ENCODE measurements around the gene GNA12. TPM values are rescaled to one million over a fixed set of nuclear protein-coding genes. Genes with fewer than 3 reads are reported as not detected.

Gene GNA12
- polyA plus RNA-seq, 1 of the 3 experiments (the other 2 are of a cell fraction), result 64.8 TPM

DNA sequence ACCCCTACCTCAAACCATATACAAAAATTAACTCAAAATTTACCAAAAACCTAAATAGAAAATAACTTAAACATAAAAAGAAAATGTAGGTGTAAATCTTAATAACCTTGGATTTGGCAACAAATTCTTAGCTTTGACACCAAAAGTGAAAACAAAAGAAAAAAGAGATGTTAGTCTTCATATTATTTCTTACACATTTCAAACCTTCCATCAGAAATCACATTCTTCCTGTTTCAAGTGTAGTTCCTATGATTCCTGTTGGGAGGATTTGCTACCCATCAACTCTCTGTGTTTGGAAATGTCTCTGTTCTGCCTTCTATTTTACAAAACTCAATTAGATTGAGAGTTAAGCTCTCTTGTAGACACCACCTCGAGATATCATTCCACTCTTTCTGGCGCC, 62.0 kb downstream of the GNA12 start (continued):
- TF ChIP-seq, protein P1, sequence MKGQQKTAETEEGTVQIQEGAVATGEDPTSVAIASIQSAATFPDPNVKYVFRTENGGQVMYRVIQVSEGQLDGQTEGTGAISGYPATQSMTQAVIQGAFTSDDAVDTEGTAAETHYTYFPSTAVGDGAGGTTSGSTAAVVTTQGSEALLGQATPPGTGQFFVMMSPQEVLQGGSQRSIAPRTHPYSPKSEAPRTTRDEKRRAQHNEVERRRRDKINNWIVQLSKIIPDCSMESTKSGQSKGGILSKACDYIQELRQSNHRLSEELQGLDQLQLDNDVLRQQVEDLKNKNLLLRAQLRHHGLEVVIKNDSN (IDR thresholded peaks at IDR 0.05; ENCODE audit: borderline replicate concordance, low read depth), result no peak
- TF ChIP-seq YY1 (IDR thresholded peaks at IDR 0.05; ENCODE audit: low read depth) (no peak), NRF1 (IDR thresholded peaks at IDR 0.05; ENCODE audit: low read depth, low read length) (no peak), GATA2 (CRISPR knock-in tag; IDR thresholded peaks at IDR 0.05) (no peak), FOXJ3 (CRISPR knock-in tag; IDR thresholded peaks at IDR 0.05) (no peak), RXRA (IDR thresholded peaks at IDR 0.05; ENCODE audit: borderline replicate concordance, low read depth) (no peak), NFIC (IDR thresholded peaks at IDR 0.05; ENCODE audit: borderline replicate concordance) (no peak)
- TF ChIP-seq, protein P2, sequence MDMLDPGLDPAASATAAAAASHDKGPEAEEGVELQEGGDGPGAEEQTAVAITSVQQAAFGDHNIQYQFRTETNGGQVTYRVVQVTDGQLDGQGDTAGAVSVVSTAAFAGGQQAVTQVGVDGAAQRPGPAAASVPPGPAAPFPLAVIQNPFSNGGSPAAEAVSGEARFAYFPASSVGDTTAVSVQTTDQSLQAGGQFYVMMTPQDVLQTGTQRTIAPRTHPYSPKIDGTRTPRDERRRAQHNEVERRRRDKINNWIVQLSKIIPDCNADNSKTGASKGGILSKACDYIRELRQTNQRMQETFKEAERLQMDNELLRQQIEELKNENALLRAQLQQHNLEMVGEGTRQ (IDR thresholded peaks at IDR 0.05; ENCODE audit: borderline replicate concordance, low read depth, low read length), result no peak

DNA sequence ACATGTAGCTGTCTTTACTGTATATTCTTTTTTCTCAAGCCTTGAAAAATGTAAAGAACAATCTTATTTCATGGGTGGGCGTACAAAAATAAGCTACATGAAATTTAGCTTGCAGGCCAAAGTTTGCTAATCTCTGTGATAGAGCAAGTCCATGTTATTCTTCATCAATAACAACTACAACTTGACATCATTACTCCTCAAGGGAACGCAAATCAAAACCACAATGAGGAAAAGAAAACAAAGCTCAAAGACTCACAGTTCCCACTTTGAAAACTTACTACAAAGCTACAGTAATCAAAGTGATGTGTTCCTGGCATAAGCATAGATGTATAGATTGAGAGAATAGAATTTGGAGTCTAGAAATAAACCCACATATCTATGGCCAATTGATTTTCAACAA, 62.5 kb downstream of the GNA12 start:
- POLR2A ChIA-PET, result no interaction called here
- CTCF ChIA-PET, result interaction anchor here (1.5 kb wide), 1 partner anchor 13 kb away, joined by 5 read pairs; no protein-coding TSS in a partner anchor

DNA sequence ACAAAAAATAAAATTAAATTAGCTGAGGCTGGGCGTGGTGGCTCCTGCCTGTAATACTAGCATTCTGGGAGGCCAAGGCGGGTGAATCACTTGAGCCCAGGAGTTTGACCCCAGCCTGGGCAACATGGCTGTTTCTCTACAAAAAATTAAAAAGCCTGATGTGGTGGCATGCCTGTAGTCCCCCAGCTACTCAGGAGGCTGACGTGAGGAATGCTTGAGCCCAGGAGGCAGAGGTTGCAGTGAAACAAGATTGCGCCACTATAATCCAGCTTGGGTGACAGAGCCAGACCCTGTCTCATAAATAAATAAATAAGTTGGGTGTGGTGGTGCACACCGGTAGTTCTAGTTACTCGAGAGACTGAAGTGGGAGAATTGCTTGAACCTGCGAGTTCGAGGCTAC, 65.1 kb downstream of the GNA12 start:
- DNase-seq, result no peak
- no peaks in the 10 kb centered on the region for H4K20me1 ChIP-seq (ENCODE audit: insufficient read depth)
- WGBS (ENCODE audit: low lambda C conversion rate), result 83% methylated on average over 8 of the region's 8 CpGs
- ChIA-PET POLR2A (no interaction called here), CTCF (interaction anchor here (0.8 to 2.4 kb wide), 5 partner anchors 12 to 108 kb away, joined by 3 to 6 read pairs (median 3); no protein-coding TSS in a partner anchor)
- 0 out of 2 replicates have a peak, but pooled peaks cover under 1% of the 10 kb centered on the region for H3K79me2 ChIP-seq (ENCODE audit: insufficient read depth)
- H3K27me3 ChIP-seq (ENCODE audit: insufficient read depth), result no peaks in the 10 kb centered on the region
- no peaks in the 10 kb centered on the region for H3K9me3 ChIP-seq
- no peak overlapping the region for H3K4me3 ChIP-seq (ENCODE audit: low read depth in 2 of 2, low read length in 1 of 2)
- H3K9ac ChIP-seq, result no peak overlapping the region
- H2AFZ ChIP-seq (ENCODE audit: low read depth), result no peak overlapping the region
- H3K4me1 ChIP-seq (ENCODE audit: control insufficient read depth in 1 of 2, insufficient read depth in 2 of 2, low read depth in 1 of 2, low read length in 1 of 2), result peaks cover 0 to 9% of the 10 kb centered on the region in 2 experiments; a peak in 1 of 4 replicates
- no peak overlapping the region for H3K4me2 ChIP-seq
- H3K36me3 ChIP-seq (replicated peaks in 1 of 2; ENCODE audit: control insufficient read depth in 1 of 2, insufficient read depth in 2 of 2, low read length in 1 of 2), result peaks cover 0 to 16% of the 10 kb centered on the region in 2 experiments
- no peaks in the 10 kb centered on the region for H3F3A ChIP-seq (replicated peaks; ENCODE audit: insufficient read depth)
- no peaks in the 10 kb centered on the region for H3K9me2 ChIP-seq
- H3K27ac ChIP-seq (ENCODE audit: low read depth in 2 of 2, low read length in 1 of 2), result no peak overlapping the region
- no peak for TF ChIP-seq FOSL2 (IDR thresholded peaks at IDR 0.05; ENCODE audit: borderline replicate concordance, low read depth)
- TF ChIP-seq FOXM1 (IDR thresholded peaks at IDR 0.05; ENCODE audit: low read depth), result no peak
- TF ChIP-seq, protein P3, sequence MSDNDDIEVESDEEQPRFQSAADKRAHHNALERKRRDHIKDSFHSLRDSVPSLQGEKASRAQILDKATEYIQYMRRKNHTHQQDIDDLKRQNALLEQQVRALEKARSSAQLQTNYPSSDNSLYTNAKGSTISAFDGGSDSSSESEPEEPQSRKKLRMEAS (IDR thresholded peaks at IDR 0.05; ENCODE audit: low read depth), result no peak
- TF ChIP-seq RCOR1 (IDR thresholded peaks at IDR 0.05; ENCODE audit: low read length), result no peak
- TF ChIP-seq, protein P1 (IDR thresholded peaks at IDR 0.05; ENCODE audit: borderline replicate concordance, low read depth), result no peak
- no peak for TF ChIP-seq SIN3A (IDR thresholded peaks at IDR 0.05; ENCODE audit: borderline replicate concordance, low read depth, low read length)
- TF ChIP-seq, protein P4, sequence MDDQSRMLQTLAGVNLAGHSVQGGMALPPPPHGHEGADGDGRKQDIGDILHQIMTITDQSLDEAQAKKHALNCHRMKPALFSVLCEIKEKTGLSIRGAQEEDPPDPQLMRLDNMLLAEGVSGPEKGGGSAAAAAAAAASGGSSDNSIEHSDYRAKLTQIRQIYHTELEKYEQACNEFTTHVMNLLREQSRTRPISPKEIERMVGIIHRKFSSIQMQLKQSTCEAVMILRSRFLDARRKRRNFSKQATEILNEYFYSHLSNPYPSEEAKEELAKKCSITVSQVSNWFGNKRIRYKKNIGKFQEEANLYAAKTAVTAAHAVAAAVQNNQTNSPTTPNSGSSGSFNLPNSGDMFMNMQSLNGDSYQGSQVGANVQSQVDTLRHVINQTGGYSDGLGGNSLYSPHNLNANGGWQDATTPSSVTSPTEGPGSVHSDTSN (IDR thresholded peaks at IDR 0.05), result no peak
- no peak for TF ChIP-seq GABPA (IDR thresholded peaks at IDR 0.05; ENCODE audit: low read depth)
- TF ChIP-seq, protein P5, sequence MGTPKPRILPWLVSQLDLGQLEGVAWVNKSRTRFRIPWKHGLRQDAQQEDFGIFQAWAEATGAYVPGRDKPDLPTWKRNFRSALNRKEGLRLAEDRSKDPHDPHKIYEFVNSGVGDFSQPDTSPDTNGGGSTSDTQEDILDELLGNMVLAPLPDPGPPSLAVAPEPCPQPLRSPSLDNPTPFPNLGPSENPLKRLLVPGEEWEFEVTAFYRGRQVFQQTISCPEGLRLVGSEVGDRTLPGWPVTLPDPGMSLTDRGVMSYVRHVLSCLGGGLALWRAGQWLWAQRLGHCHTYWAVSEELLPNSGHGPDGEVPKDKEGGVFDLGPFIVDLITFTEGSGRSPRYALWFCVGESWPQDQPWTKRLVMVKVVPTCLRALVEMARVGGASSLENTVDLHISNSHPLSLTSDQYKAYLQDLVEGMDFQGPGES (IDR thresholded peaks at IDR 0.05; ENCODE audit: low read depth, low read length), result no peak
- no peak for TF ChIP-seq TCF12 (IDR thresholded peaks at IDR 0.05)
- no peak for TF ChIP-seq JUND (IDR thresholded peaks at IDR 0.05)
- TF ChIP-seq MXI1 (IDR thresholded peaks at IDR 0.05; ENCODE audit: low read depth, low read length), result no peak
- no peak for TF ChIP-seq CHD2 (IDR thresholded peaks at IDR 0.05; ENCODE audit: low read length, partially characterized antibody)
- TF ChIP-seq RXRA (IDR thresholded peaks at IDR 0.05; ENCODE audit: borderline replicate concordance, low read depth), result no peak
- TF ChIP-seq GATA2 (CRISPR knock-in tag; IDR thresholded peaks at IDR 0.05), result no peak
- no peak for TF ChIP-seq MEF2A (IDR thresholded peaks at IDR 0.05; ENCODE audit: borderline replicate concordance, low read depth)

More for the DNA sequence above, 62.5 kb downstream of the GNA12 start:
- 96% methylated on average over 2 of the region's 2 CpGs for WGBS (ENCODE audit: low lambda C conversion rate)
- Histone ChIP-seq H3K27me3 (ENCODE audit: insufficient read depth) (no peaks in the 10 kb centered on the region), H4K20me1 (ENCODE audit: insufficient read depth) (no peaks in the 10 kb centered on the region), H3K9ac (no peak overlapping the region), H3F3A (replicated peaks; ENCODE audit: insufficient read depth) (no peaks in the 10 kb centered on the region), H3K36me3 (replicated peaks in 1 of 2; ENCODE audit: control insufficient read depth in 1 of 2, insufficient read depth in 2 of 2, low read length in 1 of 2) (peaks cover 2 to 22% of the 10 kb centered on the region in 2 experiments), H3K4me2 (no peak overlapping the region), H3K9me3 (no peaks in the 10 kb centered on the region), H3K27ac (ENCODE audit: low read depth in 2 of 2, low read length in 1 of 2) (no peak overlapping the region), H3K9me2 (no peaks in the 10 kb centered on the region), H3K4me3 (ENCODE audit: low read depth in 2 of 2, low read length in 1 of 2) (no peak overlapping the region), H3K4me1 (ENCODE audit: control insufficient read depth in 1 of 2, insufficient read depth in 2 of 2, low read depth in 1 of 2, low read length in 1 of 2) (no peaks in the 10 kb centered on the region; a peak in 2 of 4 replicates), H3K79me2 (ENCODE audit: insufficient read depth) (0 out of 2 replicates have a peak, but pooled peaks cover 5% of the 10 kb centered on the region), H2AFZ (ENCODE audit: low read depth) (no peak overlapping the region)
- no peak for DNase-seq
- TF ChIP-seq TCF12 (IDR thresholded peaks at IDR 0.05), result no peak
